ENCODE measurements around the gene PTPRN2.
"Not testable (repeated sequence)": the region's sequence is repeated elsewhere in the genome, so short reads cannot be mapped to it uniquely, and the experiment has no call there.

- TF ChIP-seq, protein P1, sequence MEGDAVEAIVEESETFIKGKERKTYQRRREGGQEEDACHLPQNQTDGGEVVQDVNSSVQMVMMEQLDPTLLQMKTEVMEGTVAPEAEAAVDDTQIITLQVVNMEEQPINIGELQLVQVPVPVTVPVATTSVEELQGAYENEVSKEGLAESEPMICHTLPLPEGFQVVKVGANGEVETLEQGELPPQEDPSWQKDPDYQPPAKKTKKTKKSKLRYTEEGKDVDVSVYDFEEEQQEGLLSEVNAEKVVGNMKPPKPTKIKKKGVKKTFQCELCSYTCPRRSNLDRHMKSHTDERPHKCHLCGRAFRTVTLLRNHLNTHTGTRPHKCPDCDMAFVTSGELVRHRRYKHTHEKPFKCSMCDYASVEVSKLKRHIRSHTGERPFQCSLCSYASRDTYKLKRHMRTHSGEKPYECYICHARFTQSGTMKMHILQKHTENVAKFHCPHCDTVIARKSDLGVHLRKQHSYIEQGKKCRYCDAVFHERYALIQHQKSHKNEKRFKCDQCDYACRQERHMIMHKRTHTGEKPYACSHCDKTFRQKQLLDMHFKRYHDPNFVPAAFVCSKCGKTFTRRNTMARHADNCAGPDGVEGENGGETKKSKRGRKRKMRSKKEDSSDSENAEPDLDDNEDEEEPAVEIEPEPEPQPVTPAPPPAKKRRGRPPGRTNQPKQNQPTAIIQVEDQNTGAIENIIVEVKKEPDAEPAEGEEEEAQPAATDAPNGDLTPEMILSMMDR (conservative IDR thresholded peaks at IDR 0.05; ENCODE audit: low read length), result not testable (repeated sequence)
- not testable (repeated sequence) for TF ChIP-seq EZH2phosphoT487 (IDR thresholded peaks at IDR 0.05; ENCODE audit: borderline replicate concordance, low read depth, low read length)
These were observed 255.7 kb downstream of the PTPRN2 start for GRCh38 chr7:158331826-158332450.

All from OCI-LY7 (cell line).